Measurements from ENCODE around the gene JAK3.

The JAK3 gene

GRCh38 chr19:17775991-17776803 lies 71.6 kb downstream of the JAK3 start:
- no peak for DNase-seq

- no peak for DNase-seq
These were observed 72.4 kb downstream of the JAK3 start for GRCh38 chr19:17775245-17775927.

Data from effector CD4-positive, alpha-beta T cell (primary cell).